Left renal pelvis (tissue), 4 donors: ENCODE results near the gene SPACDR. TPM values are rescaled to one million over a fixed set of nuclear protein-coding genes. Genes with fewer than 3 reads are reported as not detected.
"Not testable (repeated sequence)": the region's sequence is repeated elsewhere in the genome, so short reads cannot be mapped to it uniquely, and the experiment has no call there.

Source experiments
- DNase-seq, 4 donors: peaks; one replicate each; pipeline ENCODE4 v3.0.0-alpha.2; 2013; ENCODE audit warnings: low read depth in 4 of 4, low spot score in 3 of 4
- polyA plus RNA-seq, 4 donors: library from polyadenylated mRNA; unstranded; fragments of 120-200 nt; gene quantifications; one replicate each; pipeline ENCODE4 v1.2.1, GENCODE V29; 2013; ENCODE audit not compliant: insufficient read length in 4 of 4

Gene SPACDR
- polyA plus RNA-seq, 4 donors: 0.59 to 3.0 (median 1.5) TPM

DNA sequence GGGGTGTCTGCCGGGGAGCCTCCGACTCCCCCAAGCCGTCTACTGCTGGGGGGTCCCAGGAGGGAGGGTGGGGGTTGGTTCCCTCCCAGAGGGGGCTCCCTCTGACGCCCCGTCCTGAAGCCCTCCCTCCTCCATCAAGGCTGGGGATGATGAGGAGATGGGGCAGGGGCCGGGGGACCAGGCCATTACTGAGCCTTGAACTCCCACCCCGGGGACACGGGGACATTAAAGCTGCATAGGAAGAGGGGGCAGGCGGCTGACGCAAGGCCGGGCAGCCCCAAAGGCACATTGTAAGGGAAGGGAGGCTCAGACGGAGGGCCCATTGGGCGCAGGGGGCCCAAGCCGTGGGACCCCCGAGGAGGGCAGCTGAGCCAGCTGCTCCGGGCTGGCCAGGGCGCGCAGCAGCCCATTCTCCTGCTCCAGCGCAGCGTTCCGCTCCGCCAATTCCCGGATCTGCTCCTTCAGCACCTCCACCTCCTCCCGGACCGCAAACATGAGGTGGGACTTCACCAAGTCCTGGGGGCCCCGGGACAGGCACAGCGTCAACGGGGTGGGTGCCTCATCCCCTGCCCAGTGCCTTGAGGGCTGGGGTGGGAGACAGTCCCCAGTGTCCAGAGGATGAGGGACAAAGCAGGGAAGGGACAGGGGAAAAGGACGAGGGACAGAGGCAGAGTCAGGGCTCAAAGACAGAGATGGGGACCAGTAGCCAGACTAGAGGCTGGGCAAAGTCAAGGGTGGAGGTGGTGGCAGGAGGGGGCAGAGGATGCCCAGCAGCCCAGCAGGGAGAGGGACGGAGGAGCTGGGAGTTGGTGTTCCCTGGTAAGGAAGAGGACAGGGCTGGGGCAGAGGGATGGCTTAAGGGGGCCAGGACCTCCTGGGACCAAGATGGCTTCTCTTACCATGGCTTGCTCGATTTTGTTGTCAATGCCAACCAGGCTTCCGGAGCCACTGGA is 2.9 kb upstream of the SPACDR start:
- no peak for DNase-seq

DNA sequence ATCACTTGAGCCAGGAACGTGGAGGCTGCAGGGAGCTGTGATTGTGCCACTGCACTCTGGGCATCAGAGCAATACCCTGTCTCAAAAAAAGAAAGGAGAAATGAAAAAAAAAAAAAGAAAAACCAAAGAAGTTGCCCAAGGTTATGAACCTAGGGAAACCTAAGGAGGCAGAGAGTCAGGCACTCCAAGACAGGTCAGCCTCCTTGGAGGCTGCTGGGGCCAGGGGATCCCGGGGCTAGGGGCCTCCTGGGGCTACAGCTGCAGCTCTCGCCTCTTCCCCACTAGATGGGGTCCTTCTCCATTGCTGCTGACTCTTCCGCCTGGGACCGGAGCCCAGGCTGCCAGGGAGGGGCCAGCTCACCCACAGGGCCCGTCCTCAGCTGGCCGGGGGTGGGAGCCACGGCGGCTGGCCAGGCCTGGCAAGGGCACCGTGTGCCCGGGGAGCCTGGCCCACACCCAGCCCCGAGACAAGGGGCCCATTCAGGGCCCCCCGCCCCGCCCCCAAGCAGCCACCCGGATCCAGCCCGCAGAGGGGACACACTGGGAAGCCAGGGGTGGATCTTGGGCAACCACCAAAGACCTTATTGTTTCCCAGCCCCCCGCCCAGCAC is 1.7 kb upstream of the SPACDR start:
- DNase-seq: no peak

DNA sequence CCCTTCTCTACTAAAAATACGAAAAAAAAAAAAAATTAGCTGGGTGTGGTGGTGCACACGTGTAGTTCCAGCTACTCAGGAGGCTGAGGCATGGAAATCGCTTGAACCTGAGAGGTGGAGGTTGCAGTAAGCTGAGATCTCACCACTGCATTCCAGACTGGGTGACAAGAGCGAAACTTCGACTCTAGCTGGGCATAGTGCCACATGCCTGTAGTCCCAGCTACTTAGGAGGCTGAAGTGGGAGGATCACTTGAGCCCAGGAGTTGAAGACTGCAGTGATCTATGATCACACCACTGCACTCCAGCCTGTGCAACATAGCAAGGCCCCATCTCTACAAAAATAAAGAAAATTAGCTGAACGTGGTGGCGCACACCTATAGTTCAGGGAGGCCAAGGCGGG is 1.2 kb upstream of the SPACDR start:
- DNase-seq: no peak

DNA sequence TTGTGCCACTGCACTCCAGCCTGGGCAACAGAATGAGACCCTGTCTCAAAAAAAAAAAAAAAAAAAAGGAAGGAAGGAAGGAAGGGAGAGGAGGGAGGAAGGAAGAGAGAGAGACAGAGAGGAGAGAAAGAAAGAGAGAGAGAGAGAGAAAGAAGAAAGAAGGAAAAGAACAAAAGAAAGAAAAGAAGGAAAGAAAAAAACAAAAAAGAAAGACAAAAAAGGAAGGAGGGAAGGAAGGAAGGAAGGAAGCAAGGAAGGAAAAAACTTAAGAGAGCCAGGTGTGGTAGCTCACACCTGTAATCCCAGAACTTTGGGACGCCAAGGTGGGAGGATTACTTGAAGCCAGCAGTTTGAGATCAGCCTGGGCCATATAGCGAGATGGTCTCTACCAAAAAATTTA is 731 bp upstream of the SPACDR start:
- no peak for DNase-seq

DNA sequence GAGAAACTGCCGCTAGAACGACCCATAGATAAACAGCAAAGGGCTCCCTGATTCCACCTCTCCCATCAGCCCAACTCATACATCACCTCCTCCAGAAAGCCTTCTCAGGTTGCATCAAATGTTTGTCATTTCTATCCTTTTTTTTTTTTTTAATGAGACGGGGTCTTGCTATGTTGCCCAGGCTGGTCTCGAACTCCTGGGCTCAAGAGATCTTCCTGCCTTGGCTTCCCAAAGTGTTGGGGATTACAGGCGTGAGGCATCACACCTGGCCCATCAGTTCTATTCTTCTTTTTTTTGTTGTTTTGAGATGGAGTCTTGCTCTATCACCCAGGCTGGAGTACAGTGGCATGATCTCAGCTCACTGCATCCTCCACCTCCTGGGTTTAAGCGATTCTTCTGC is 7.0 kb downstream of the SPACDR start:
- no peak for DNase-seq

DNA sequence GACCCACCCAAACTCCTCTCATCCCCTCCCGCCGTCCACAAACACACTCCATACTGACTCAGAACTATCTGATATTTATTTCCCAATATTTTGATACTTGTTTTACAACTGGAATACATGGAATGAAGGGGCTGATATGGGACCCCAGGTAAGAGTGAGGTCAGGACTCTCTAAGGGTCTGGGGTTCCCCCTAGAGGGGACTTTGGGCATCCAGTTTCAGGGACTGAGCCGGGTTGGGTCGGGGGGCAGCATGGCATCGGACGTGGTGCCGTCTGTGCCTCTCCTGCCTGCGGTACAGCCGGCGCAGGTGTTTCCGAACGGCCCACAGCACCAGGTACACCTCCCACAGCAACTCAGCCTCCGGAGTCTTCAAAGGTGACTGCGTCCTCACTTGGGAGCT is 7.5 kb downstream of the SPACDR start:
- DNase-seq: no peak

DNA sequence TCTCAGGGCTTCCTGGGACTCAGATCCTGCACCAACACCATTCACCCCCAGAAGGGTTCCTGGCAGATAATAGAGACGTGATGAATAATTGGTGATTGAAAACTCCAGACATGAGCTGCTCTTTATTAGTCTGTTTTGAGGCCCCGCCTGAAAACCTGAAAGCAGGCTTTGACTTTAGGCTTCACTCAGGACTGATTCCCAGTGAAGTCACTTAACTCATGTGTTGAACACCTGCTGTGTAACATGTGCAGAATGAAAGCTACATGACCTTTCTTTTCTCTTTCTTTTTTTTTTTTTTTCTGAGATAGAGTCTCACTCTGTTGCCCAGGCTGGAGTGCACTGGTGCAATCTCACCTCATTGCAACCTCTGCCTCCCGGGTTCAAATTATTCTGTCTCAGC is 8.9 kb downstream of the SPACDR start:
- DNase-seq: no peak

DNA sequence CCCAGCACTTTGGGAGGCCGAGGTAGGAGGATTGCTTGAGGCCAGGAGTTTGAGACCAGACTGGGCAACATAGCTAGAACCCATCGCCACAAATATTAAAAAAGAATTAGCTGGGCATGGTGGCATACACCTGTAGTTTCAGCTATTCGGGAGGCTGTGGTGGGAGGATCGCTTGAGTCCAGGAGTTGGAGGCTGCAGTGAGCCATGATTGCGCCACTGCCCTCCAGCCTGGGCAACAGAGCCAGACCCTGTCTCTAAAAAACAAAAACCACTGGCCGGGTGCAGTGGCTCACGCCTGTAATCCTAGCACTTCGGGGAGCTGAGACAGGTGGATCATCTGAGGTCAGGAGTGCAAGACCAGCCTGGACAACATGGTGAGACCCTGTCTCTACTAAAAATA is 10.2 kb downstream of the SPACDR start:
- DNase-seq: not testable (repeated sequence)

DNA sequence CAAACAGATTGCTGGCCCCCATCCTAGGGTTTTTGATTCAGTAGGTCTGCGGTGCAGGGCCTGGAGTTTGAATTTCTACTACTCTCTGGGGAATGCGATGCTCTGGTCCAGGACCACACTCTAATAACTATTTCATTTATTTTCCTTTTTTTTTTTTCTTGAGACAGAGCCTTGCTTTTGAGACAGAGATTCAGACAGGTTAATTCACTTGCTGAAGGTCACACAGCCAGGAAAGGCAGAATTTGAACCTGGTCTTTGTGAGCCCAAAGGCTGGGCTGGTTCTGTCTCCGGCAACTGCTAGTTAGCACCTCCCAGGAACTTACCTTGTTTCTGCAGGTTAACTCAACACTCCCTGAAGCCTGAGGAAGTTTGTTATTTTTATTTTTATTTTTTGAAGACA is 11.5 kb downstream of the SPACDR start:
- DNase-seq: no peak

DNA sequence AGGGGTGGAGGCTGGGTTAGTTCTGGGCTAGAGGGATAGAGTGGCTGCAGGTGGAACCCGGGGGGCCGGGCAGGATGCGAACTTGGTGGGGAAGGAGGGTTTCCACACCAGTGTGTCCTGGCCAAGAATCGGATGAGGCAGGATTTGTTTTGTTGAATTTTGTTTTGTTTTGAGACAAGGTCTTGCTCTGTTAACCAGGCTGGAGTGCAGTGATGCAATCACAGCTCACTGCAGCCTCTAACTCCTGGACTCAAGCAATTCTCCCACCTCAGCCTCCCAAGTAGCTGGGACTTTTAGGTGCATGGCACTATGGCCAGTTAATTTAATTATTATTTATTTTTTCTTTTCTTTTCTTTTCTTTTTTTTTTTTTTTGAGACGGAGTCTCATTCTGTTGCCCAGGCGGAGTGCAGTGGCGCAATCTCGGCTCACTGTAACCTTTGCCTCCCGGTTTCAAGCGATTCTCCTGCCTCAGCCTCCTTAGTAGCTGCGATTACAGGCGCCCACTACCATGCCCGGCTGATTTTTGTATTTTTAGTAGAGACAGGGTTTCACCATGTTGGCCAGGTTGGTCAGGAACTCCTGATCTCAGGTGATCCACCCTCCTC is 14.8 kb downstream of the SPACDR start:
- DNase-seq: no peak

DNA sequence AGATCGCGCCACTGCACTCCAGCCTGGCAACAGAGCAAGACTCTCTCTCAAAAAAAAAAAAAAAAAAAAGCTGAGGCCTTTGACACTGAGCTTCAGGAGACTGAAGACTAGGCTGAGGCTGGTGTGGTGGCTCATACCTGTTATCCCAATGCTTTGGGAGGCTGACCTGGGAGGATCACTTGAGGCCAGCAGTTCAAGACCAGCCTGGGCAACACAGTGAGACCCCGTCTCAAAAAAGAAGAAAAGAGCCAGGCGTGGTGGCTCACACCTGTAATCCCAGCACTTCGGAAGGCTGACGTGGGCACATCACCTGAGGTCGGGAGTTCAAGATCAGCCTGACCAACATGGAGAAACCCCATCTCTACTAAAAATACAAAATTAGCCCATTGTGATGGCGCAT is 16.7 kb downstream of the SPACDR start:
- not testable (repeated sequence) for DNase-seq

DNA sequence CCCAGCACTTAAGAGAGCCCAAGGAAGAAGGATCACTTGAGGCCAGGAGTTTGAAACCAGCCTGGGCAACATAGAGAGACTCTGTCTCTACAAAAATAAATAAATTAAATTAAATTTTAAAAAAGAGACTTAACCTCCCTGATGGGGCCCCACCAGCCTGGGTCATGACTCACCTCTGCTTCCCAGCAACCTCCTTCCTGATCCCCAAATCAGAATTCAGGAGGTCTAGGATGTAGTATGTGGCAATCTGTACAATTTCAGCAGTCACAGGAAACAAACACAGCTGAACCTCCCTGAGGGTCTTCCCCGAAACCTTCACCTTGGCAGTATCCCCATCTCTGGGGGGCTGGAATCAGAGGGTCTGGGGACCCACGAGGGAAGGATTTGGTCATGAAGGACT is 18.0 kb downstream of the SPACDR start:
- no peak for DNase-seq

DNA sequence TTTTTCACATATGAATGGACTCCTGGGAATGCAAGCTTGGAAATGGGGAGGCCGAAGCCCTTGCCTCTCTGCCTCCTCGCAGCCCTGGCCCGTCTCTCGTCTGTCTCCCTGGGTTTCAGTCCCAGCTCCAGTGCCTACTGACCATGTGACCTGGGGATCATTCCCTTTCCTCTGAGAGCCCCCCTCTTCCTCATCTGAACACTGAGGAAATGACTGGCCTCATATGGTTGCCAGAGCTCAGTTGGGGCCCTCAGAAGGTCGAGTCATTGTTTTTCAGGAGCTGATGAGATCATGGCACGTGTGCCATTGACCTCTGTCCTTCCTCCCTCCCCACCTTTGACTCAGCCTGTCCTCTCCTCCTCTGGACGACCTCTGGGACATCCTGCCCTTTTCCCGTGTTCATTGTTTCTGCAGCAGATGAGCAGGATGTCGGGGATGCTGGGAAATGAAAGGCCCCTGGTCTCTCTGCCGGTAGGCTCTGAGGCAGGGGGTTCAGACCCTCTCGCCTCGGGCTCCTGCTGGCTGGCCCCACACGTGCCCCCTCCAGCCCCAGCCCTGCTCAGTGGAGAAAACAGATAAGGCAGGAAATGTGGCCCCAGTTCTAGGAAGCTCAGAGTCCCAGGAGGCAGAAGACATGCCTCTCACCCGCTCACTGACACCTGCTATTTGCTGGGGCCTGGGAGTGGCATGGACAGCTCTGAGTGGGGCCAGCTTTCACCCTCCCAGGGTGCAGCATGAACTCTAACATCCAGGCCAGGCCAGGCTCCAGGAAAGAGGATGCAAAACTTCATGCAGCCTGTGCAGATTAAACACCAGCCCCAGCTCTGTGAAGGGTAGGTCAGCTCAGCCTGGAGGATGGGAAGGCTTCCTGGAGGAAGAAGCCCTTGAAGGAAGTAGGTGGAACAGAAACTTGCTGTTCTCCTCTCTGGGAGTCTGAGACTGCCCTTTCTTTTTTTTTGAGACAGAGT is 19.5 kb downstream of the SPACDR start:
- no peak for DNase-seq

DNA sequence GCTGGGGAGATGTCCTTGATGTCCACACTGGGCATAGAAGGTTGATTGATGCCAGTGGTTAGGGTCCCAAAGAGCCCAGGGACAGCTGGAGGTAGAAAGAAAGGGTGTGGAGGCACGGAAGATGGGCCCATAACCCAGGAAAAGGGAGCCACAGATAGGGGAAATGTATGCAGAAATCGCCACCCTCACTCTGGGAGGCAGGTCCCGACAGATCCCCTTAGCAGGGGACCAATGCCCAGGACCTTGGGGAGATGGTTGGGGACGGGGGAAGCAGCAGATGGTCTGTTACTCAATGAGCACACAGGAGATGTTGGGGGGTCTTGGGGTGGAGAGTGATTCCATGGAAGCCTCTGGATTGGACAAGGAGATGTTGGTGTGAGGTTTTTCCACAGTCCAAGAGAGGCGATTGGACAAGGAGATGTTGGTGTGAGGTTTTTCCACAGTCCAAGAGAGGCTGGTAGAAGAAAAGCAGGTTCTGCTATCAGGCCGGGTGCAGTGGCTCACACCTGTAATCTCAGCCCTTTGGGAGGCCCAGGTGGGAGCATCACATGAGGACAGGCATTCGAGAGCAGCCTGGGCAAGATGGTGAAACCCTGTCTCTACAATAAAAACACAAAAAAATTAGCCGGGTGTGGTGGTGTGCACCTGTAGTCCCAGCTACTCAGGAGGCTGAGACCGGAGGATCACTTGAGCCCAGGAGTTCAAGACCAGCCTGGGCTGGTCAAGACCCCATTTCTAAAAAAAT is 20.8 kb downstream of the SPACDR start:
- no peak for DNase-seq

DNA sequence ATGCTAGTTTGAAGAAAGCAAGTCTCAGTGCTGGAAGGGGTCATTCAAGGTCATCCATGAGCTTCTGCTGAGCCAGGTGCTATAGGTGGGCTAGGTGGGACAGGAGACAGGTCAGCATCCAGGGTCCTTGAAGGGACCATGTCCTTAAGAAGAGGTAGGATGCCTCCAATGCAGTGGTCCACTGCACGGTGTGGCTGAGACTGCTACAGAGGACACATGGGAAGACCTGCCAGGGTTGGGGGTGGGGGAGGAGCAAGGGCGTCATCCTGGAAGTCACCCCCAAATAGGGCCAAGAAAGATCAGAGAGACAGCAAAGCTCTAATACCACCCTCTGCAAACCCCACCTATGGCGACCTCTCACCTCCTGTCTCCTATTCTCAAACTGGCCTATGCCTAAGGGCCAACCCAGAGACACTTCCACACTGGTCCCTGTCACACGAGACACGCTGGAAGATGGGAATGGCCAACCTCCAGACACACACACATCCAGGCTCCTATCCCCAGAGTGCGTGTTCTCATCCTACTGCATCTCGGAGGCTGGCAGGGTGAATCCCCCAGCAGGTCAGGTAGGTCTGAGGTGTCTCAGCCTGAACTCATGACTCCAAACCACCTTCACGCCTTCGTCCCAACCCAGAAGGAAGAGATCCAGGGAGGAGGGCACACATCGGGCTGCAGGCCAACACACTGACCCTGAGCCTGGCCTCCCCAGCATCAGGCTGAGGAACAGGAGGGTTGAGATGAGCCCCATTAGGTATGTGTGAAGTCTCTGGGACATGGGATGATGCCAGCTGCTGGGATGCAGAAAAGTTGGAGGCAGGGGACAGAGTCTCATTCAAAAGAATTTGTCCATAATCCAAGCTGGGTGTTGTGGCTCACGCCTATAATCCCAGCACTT is 22.2 kb downstream of the SPACDR start:
- DNase-seq: no peak

DNA sequence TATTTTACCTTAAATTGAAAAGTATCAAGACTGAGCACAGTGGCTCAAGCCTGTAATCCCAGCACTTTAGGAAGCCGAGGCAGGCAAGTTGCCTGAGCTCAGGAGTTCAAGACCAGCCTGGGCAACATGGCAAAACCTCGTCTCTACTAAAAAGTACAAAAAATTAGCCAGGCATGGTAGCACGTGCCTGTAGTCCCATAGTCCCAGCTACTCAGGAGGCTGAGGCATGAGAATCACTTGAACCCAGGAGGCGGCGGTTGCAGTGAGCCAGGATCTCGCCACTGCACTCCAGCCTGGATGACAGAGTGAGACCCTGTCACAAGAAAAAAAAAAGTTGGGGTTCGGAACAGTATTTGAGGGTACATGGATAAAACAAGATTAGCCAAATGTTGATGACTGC is 24.8 kb downstream of the SPACDR start:
- DNase-seq: not testable (repeated sequence)

DNA sequence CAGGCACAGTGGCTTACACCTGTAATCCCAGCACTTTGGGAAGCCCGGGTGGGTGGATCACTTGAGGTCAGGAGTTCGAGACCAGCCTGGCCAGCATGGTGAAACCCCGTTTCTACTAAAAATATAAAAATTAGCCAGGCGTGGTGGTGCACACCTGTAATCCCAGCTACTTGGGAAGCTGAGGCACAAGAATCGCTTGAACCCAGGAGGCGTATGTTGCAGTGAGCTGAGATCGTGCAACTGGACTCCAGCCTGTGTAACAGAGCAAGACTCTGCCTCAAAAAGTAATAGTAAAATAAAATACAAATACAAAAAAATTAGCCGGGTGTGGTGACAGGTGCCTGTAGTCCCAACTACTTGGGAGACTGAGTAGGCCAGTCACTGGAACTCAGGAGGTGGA is 25.3 kb downstream of the SPACDR start:
- DNase-seq: not testable (repeated sequence)

DNA sequence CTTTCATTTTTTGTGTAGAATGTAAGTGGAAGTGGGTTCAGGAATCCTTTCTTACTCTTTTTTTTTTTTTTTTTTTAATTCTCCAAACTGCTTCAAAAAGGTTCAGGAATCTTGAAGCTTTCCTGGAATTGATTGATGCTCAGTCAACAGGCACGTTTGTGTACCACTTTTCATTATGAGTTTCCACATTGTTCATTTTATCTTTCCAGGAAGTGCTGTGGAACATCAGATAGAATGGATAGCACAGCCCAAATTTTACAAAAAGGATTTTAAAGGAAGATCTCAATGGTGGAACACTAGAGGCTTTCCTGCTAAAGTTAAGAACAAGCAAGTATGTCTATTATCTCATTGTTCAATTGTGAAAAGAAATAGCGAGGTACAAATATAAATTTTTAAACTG is 25.9 kb downstream of the SPACDR start:
- DNase-seq: no peak
